H1 (cell line): ENCODE data around the gene MYH16. TPM values are rescaled to one million over a fixed set of nuclear protein-coding genes. Genes with fewer than 3 reads are reported as not detected.
"Not testable (repeated sequence)": the region's sequence is repeated elsewhere in the genome, so short reads cannot be mapped to it uniquely, and the experiment has no call there.

Experiments
- CTCF ChIA-PET: fragments of 300-600 bp; sonication (Branson Sonifier 250); formaldehyde crosslinking; loops from one replicate; lab custom pipeline; 2021; ENCODE audit not compliant: partially characterized antibody; lab: Charles Lee
- POLR2A ChIA-PET: fragments of 300-600 bp; sonication (Branson Sonifier 250); formaldehyde crosslinking; loops from one replicate; lab custom pipeline; 2021; ENCODE audit warnings: inconsistent platforms; ENCODE audit not compliant: partially characterized antibody; lab: Charles Lee
- DNase-seq, 2 experiments: peaks; one replicate each; pipeline versions ENCODE4 v3.0.0 to v3.0.0-alpha.2; 2010 to 2022; ENCODE audit warnings: low spot score in 2 of 2, low read depth in 1 of 2, mixed read lengths in 1 of 2
- FAIRE-seq: peaks from 2 replicates; lab custom pipeline; 2011; peaks lifted over from hg19 to GRCh38; lab: Jason Lieb, UNC
- H2AFZ ChIP-seq: 2 replicates; pipeline ENCODE4 v1.8.1; 2012; ENCODE audit warnings: low read length, inconsistent platforms
- H2AK5ac ChIP-seq: 2 replicates; pipeline ENCODE4 v1.6.1; 2013; ENCODE audit warnings: low read depth, low read length
- H2BK120ac ChIP-seq: replicated peaks from 2 replicates; pipeline ENCODE3; 2013; ENCODE audit warnings: low read depth, low read length, inconsistent platforms
- H2BK12ac ChIP-seq: 2 replicates; pipeline ENCODE4 v1.6.1; 2013; ENCODE audit warnings: low read depth, low read length
- H2BK15ac ChIP-seq: 2 replicates; pipeline ENCODE4 v1.6.1; 2013; ENCODE audit warnings: low read length
- H2BK20ac ChIP-seq: 2 replicates; pipeline ENCODE4 v1.6.1; 2013; ENCODE audit warnings: low read length
- H2BK5ac ChIP-seq: 2 replicates; pipeline ENCODE4 v1.6.1; 2013; ENCODE audit warnings: low read depth, low read length
- H3K14ac ChIP-seq: 2 replicates; pipeline ENCODE4 v1.6.1; 2013; ENCODE audit warnings: inconsistent platforms; ENCODE audit not compliant: insufficient read length
- H3K18ac ChIP-seq: 2 replicates; pipeline ENCODE4 v1.6.1; 2013; ENCODE audit warnings: low read length; ENCODE audit errors: extremely low read depth
- H3K23ac ChIP-seq: 2 replicates; pipeline ENCODE4 v1.6.1; 2013; ENCODE audit warnings: inconsistent platforms; ENCODE audit not compliant: insufficient read length
- H3K23me2 ChIP-seq: 2 replicates; pipeline ENCODE4 v1.6.1; 2013; ENCODE audit warnings: low read depth, low read length
- H3K27ac ChIP-seq: 2 replicates; pipeline ENCODE4 v1.6.1; 2011; ENCODE audit warnings: low read depth, low read length, inconsistent platforms
- H3K27me3 ChIP-seq, 4 experiments: replicated peaks in 1 of 4; 1 replicate in 1 of 4; 2 replicates in 3 of 4; pipeline versions ENCODE4 v1.6.1 to v1.8.1; 2011 to 2013; ENCODE audit warnings: low read length in 3 of 4, mild to moderate bottlenecking in 3 of 4, inconsistent platforms in 2 of 4, mixed read lengths in 2 of 4, moderate library complexity in 1 of 4; ENCODE audit not compliant: control insufficient read depth in 3 of 4, insufficient read depth in 3 of 4; ENCODE audit errors: extremely low read depth in 1 of 4
- H3K36me3 ChIP-seq, 4 experiments: 2 replicates each; pipeline versions ENCODE4 v1.6.1 to v1.8.1; 2011 to 2013; ENCODE audit warnings: mild to moderate bottlenecking in 4 of 4, low read length in 3 of 4, moderate library complexity in 2 of 4, control low read depth in 1 of 4, inconsistent platforms in 1 of 4; ENCODE audit not compliant: insufficient read depth in 4 of 4, control insufficient read depth in 2 of 4
- H3K4ac ChIP-seq: replicated peaks from 2 replicates; pipeline ENCODE3; 2013; ENCODE audit warnings: low read length, low read depth, mixed read lengths, inconsistent platforms; ENCODE audit not compliant: insufficient read length
- H3K4me1 ChIP-seq, 4 experiments: replicated peaks in 1 of 4; 1 replicate in 1 of 4; 2 replicates in 3 of 4; pipeline versions ENCODE4 v1.6.1 to v1.8.1; 2011 to 2013; ENCODE audit warnings: low read length in 3 of 4, inconsistent platforms in 2 of 4, mixed read lengths in 1 of 4; ENCODE audit not compliant: insufficient read depth in 4 of 4, control insufficient read depth in 3 of 4
- H3K4me2 ChIP-seq, 2 experiments: 2 replicates each; pipeline versions ENCODE4 v1.6.1 to v1.8.1; 2011 to 2013; ENCODE audit warnings: low read depth in 2 of 2, low read length in 2 of 2, control low read depth in 1 of 2, inconsistent platforms in 1 of 2, mild to moderate bottlenecking in 1 of 2; ENCODE audit not compliant: insufficient read depth in 1 of 2
- H3K4me3 ChIP-seq, 4 experiments: fragments of 200-600, 300-600 bp in 1 of 4; sonication (generic), shearing (Covaris generic), sonication (Bioruptor Twin) in 1 of 4; 2 replicates each; pipeline versions ENCODE4 v1.5.1 to v1.8.1; 2011 to 2016; ENCODE audit warnings: low read length in 4 of 4, low read depth in 3 of 4, control low read depth in 2 of 4, inconsistent platforms in 2 of 4, mild to moderate bottlenecking in 2 of 4, mixed read lengths in 1 of 4, moderate library complexity in 1 of 4; ENCODE audit not compliant: insufficient read depth in 2 of 4; ENCODE audit errors: extremely low read depth in 1 of 4
- H3K56ac ChIP-seq: replicated peaks from 2 replicates; pipeline ENCODE3; 2013; ENCODE audit warnings: low read depth, mild to moderate bottlenecking, mixed read lengths, low read length, inconsistent platforms; ENCODE audit not compliant: insufficient read length
- H3K79me1 ChIP-seq: 2 replicates; pipeline ENCODE4 v1.6.1; 2013; ENCODE audit warnings: low read depth, low read length, control low read depth
- H3K79me2 ChIP-seq, 2 experiments: 2 replicates each; pipeline versions ENCODE4 v1.6.1 to v1.8.1; 2012 to 2013; ENCODE audit warnings: low read length in 2 of 2, mild to moderate bottlenecking in 2 of 2, inconsistent platforms in 1 of 2; ENCODE audit not compliant: insufficient read depth in 2 of 2, control insufficient read depth in 1 of 2
- H3K9ac ChIP-seq, 4 experiments: replicated peaks in 1 of 4; 1 replicate in 1 of 4; 2 replicates in 3 of 4; pipeline versions ENCODE4 v1.6.1 to v1.8.1; 2011 to 2013; ENCODE audit warnings: low read depth in 3 of 4, low read length in 3 of 4, control low read depth in 2 of 4, mild to moderate bottlenecking in 2 of 4, moderate library complexity in 2 of 4, inconsistent platforms in 1 of 4; ENCODE audit errors: extremely low read depth in 1 of 4
- H3K9me3 ChIP-seq, 2 experiments: 2 replicates each; pipeline versions ENCODE4 v1.6.1 to v1.8.1; 2012 to 2013; ENCODE audit warnings: mild to moderate bottlenecking in 2 of 2, moderate library complexity in 2 of 2, control low read depth in 1 of 2, inconsistent platforms in 1 of 2, low read depth in 1 of 2, low read length in 1 of 2, mixed read lengths in 1 of 2; ENCODE audit not compliant: insufficient read depth in 2 of 2
- H4K20me1 ChIP-seq, 2 experiments: replicated peaks in 1 of 2; 2 replicates each; pipeline versions ENCODE3 to v1.8.1; 2011 to 2013; ENCODE audit warnings: inconsistent platforms in 2 of 2, low read length in 2 of 2, mild to moderate bottlenecking in 1 of 2; ENCODE audit not compliant: insufficient read depth in 2 of 2, control insufficient read depth in 1 of 2
- H4K5ac ChIP-seq: 2 replicates; pipeline ENCODE4 v1.6.1; 2013; ENCODE audit warnings: low read length, low read depth, mixed read lengths, inconsistent platforms; ENCODE audit not compliant: insufficient read length
- H4K8ac ChIP-seq: 2 replicates; pipeline ENCODE4 v1.8.0; 2013; ENCODE audit warnings: mild to moderate bottlenecking, moderate library complexity, low read length, inconsistent platforms; ENCODE audit not compliant: insufficient read depth; ENCODE audit errors: extremely low read depth
- H4K91ac ChIP-seq: replicated peaks from 2 replicates; pipeline ENCODE3; 2013; ENCODE audit warnings: low read length, mixed read lengths, inconsistent platforms; ENCODE audit not compliant: insufficient read length
- CEBPB ChIP-seq: IDR thresholded peaks from 2 replicates; pipeline ENCODE4 v1.6.1; 2012; ENCODE audit warnings: low read depth, low read length
- WGBS, 2 experiments: shearing (Covaris generic) in 1 of 2; methylation state at CpG; one replicate each; pipeline versions ENCODE4 v1.1.6 to v1.1.7; 2013 to 2015; ENCODE audit warnings: low lambda C conversion rate in 2 of 2, mixed read lengths in 2 of 2, inconsistent platforms in 1 of 2, low coverage in 1 of 2, missing lambda C conversion rate in 1 of 2; ENCODE audit not compliant: insufficient replicate concordance in 2 of 2, insufficient coverage in 1 of 2, insufficient read length in 1 of 2; ENCODE audit errors: extremely low coverage in 1 of 2, missing lambda C conversion rate in 1 of 2; 5-methylcytosine and 5-hydroxymethylcytosine counted together
- polyA plus RNA-seq, 7 experiments: library from polyadenylated mRNA; depleted of rRNA in 3 of 7; stranded (reverse) in 5 of 7; unstranded in 2 of 7; fragments of >200 nt in 5 of 7; fragments of 200-250 nt in 2 of 7; gene quantifications; 1 replicate in 5 of 7; 2 replicates in 1 of 7; 4 replicates in 1 of 7; pipeline versions ENCODE4 v1.2.1 to v1.2.3, GENCODE V29; 2011 to 2013; ENCODE audit warnings: missing spikeins in 2 of 7, mixed read lengths in 2 of 7
- total RNA-seq: library from RNA; stranded (reverse); fragmentation: NEBNext Ultra II Directional; extraction: Animal tissue kit (Norgen Biotek cat#: 25700); gene quantifications from 2 replicates; pipeline ENCODE4 v1.2.1, GENCODE V29; 2021

MYH16 gene
- total and polyA plus RNA-seq, 2 of the 8 experiments (the other 6 are each of a cell fraction or from before 2014, with no cell fraction given), result not detected

DNA sequence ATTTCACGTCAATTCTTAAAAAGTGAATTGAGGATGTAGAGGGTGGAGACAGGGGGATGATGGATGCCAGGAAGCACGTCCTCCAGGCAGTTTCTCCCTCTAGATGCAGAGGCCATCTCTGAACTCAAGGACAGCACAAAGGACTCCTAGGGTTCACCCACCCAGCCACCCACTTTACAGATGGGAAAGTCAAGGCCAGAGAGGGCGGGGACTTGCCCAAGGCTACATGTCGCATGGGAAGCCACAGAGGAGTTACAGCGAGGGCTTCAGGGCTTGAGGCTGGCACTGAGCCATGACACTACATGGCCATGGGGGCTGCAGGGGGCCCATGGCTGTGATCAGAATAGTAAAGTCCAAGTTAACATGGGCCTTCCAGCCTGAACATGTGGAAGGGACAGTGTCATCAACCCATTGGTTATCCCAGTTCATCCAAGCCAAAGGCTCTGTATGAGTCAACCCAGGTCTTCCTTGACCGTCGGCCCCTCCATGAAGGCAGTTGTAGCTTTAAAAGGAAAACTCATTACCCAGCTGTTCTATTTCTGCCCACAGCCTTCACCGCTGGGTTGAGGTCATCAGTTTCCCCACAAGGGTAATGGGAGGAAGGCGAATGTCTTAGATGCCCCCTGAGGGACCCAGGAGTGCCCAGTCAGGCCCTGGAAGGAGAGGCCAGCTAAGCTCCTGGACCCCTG is 40.4 kb upstream of the MYH16 start (continued):
- TF ChIP-seq CEBPB, result no peak

DNA sequence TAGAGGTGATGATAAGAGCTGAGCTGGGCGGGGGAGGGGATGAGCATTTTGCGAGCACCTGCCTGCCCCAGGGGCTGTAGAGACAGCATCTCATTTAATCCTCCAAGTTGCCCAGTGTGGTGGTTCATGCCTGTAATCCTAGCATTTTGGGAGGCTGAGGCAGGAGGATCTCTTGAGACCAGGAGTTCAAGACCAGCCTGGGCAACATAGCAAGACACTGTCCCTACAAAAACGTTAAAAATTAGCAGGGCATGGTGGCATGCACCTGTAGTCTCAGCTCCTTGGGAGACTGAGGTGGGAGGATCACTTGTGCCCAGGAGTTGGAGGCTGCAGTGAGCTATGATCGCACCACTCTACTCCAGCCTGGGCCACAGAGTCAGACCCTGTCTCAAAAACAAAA is 39.7 kb upstream of the MYH16 start:
- not testable (repeated sequence) for H4K91ac ChIP-seq, H3K18ac ChIP-seq, H2BK20ac ChIP-seq, H2AK5ac ChIP-seq, H3K79me2 ChIP-seq, DNase-seq, H4K20me1 ChIP-seq, H3K4me3 ChIP-seq, H2AFZ ChIP-seq, H3K79me1 ChIP-seq, H3K4me2 ChIP-seq, H2BK120ac ChIP-seq, H2BK15ac ChIP-seq, H3K36me3 ChIP-seq, H2BK12ac ChIP-seq, H3K9me3 ChIP-seq, H4K5ac ChIP-seq, H3K23ac ChIP-seq, FAIRE-seq, H3K27me3 ChIP-seq, H3K27ac ChIP-seq, H3K4me1 ChIP-seq, H3K14ac ChIP-seq, H3K9ac ChIP-seq, H4K8ac ChIP-seq, H3K23me2 ChIP-seq, H2BK5ac ChIP-seq, H3K56ac ChIP-seq, H3K4ac ChIP-seq
- WGBS, 2 experiments, result 71% methylated on average over 4 of the region's 4 CpGs; no CpG with 5 or more reads in 1 of the 2 experiments
- ChIA-PET CTCF (interaction anchor here (1.0 to 1.5 kb wide), 2 partner anchors 196 to 354 kb away, joined by 3 read pairs; partner anchors contain the start of gene TRRAP), POLR2A (interaction anchor here (0.7 kb wide), 1 partner anchor 10 kb away, joined by 4 read pairs; no protein-coding TSS in a partner anchor)
